A549 (cell line): ENCODE results near the gene SLC35G1. TPM values are rescaled to one million over a fixed set of nuclear protein-coding genes. Genes with fewer than 3 reads are reported as not detected.
A peak's percentile ranks its signal among the peaks of the same experiment; 100 is the strongest.

Source experiments
- ATAC-seq, 2 experiments: fragments of 200-7000 bp in 1 of 2; fragments of >200 bp in 1 of 2; cut with Nextera tagmentation in 1 of 2; cut with Tn5 transposase in 1 of 2; 3 replicates each; pipeline versions ENCODE4 v1.8.0 to v1.9.1; 2018 to 2020; ENCODE audit warnings: mild to moderate bottlenecking in 1 of 2, moderate library complexity in 1 of 2
- CTCF ChIA-PET: fragments of 300-600 bp; sonication (Branson Sonifier 250); formaldehyde crosslinking; extraction: SDS; loops from one replicate; lab custom pipeline; 2021; ENCODE audit warnings: antibody characterized with exemption, inconsistent platforms; lab: Yijun Ruan, JAX
- POLR2A ChIA-PET: fragments of 350-600 bp; formaldehyde crosslinking; extraction: SDS; loops from one replicate; lab custom pipeline; 2021; ENCODE audit warnings: antibody characterized with exemption, inconsistent platforms; lab: Yijun Ruan, JAX
- DNase-seq, 2 experiments: peaks; one replicate each; pipeline versions ENCODE4 v3.0.0 to v3.0.0-alpha.2; 2011 to 2016; ENCODE audit warnings: low read depth in 1 of 2, low spot score in 1 of 2
- FAIRE-seq: peaks from 2 replicates; lab custom pipeline; 2011; peaks lifted over from hg19 to GRCh38; lab: Jason Lieb, UNC
- H3K27ac ChIP-seq, 2 experiments: fragments of >200 bp; sonication (Bioruptor Twin); formaldehyde crosslinking; 3 replicates each; pipeline ENCODE4 v1.5.1; 2016 to 2017
- H3K4me1 ChIP-seq: fragments of >200 bp; sonication (Bioruptor Twin); formaldehyde crosslinking; 3 replicates; pipeline ENCODE4 v1.6.1; 2016
- H3K4me2 ChIP-seq: fragments of >200 bp; sonication (Bioruptor Twin); formaldehyde crosslinking; 3 replicates; pipeline ENCODE4 v1.6.1; 2016
- H3K4me3 ChIP-seq: fragments of >200 bp; sonication (Bioruptor Twin); formaldehyde crosslinking; 3 replicates; pipeline ENCODE4 v1.5.1; 2016
- H3K9me3 ChIP-seq: fragments of >200 bp; sonication (Bioruptor Twin); formaldehyde crosslinking; 3 replicates; pipeline ENCODE4 v1.6.1; 2016
- ATOH8 ChIP-seq: fragments of 250-450 bp; sonication (Bioruptor Pico); IDR thresholded peaks from 2 replicates; pipeline ENCODE4 v1.5.0; 2020; ENCODE audit warnings: low read depth, mild to moderate bottlenecking, moderate library complexity
- CBX2 ChIP-seq: fragments of 200-600 bp; sonication (generic); IDR thresholded peaks from 2 replicates; pipeline ENCODE4 v1.6.1; 2016; ENCODE audit warnings: low read depth, mild to moderate bottlenecking, borderline replicate concordance
- CHD2 ChIP-seq: fragments of 150-350 bp; IDR thresholded peaks from 2 replicates; pipeline ENCODE4 v1.6.1; 2014; ENCODE audit warnings: low read length; ENCODE audit not compliant: partially characterized antibody
- CHD4 ChIP-seq: fragments of 200-600 bp; sonication (generic); IDR thresholded peaks from 2 replicates; pipeline ENCODE4 v1.6.1; 2016; ENCODE audit warnings: antibody characterized with exemption, mild to moderate bottlenecking, borderline replicate concordance
- E2F6 ChIP-seq: IDR thresholded peaks from 2 replicates; pipeline ENCODE4 v1.6.1; 2012; ENCODE audit warnings: low read depth, borderline replicate concordance
- ELK1 ChIP-seq: fragments of 150-350 bp; IDR thresholded peaks from 2 replicates; pipeline ENCODE4 v1.6.1; 2014; ENCODE audit warnings: low read depth, mild to moderate bottlenecking, low read length
- ESRRA ChIP-seq: fragments of 150-350 bp; IDR thresholded peaks from 2 replicates; pipeline ENCODE4 v1.6.1; 2014; ENCODE audit warnings: mild to moderate bottlenecking, low read length, borderline replicate concordance
- HDAC2 ChIP-seq: fragments of 200-600 bp; sonication (generic); IDR thresholded peaks from 2 replicates; pipeline ENCODE4 v1.6.1; 2016
- HOXB13 ChIP-seq: fragments of 250-450 bp; sonication (Bioruptor Pico); IDR thresholded peaks from 2 replicates; pipeline ENCODE4 v1.5.0; 2020; ENCODE audit warnings: low read depth, mild to moderate bottlenecking, moderate library complexity
- HOXB5 ChIP-seq: fragments of 250-450 bp; sonication (Bioruptor Pico); IDR thresholded peaks from 2 replicates; pipeline ENCODE4 v1.5.0; 2020; ENCODE audit warnings: mild to moderate bottlenecking, moderate library complexity
- KDM1A ChIP-seq: fragments of 200-600 bp; sonication (generic); IDR thresholded peaks from 2 replicates; pipeline ENCODE4 v1.6.1; 2016; ENCODE audit warnings: low read depth, mild to moderate bottlenecking
- MYC ChIP-seq: IDR thresholded peaks from 2 replicates; pipeline ENCODE4 v1.6.1; 2012; ENCODE audit warnings: mild to moderate bottlenecking, inconsistent platforms, low read length, improper control_type of control experiment, borderline replicate concordance
- NFE2L2 ChIP-seq: fragments of 150-350 bp; conservative IDR thresholded peaks from 2 replicates; pipeline ENCODE4 v1.6.1; 2014; ENCODE audit warnings: low read length
- NPAS2 ChIP-seq: fragments of 250-450 bp; sonication (Bioruptor Pico); IDR thresholded peaks from 2 replicates; pipeline ENCODE4 v1.8.0; 2022; ENCODE audit warnings: mild to moderate bottlenecking, moderate library complexity, borderline replicate concordance
- NR3C1 ChIP-seq: fragments of >200 bp; sonication (Bioruptor Twin); formaldehyde crosslinking; IDR thresholded peaks from 3 replicates; pipeline ENCODE4 v1.6.1; 2017
- PBX3 ChIP-seq: IDR thresholded peaks from 2 replicates; pipeline ENCODE4 v1.6.1; 2012
- POLR2AphosphoS2 ChIP-seq: conservative IDR thresholded peaks from 2 replicates; pipeline ENCODE4 v1.6.1; 2012; ENCODE audit warnings: low read length, improper control_type of control experiment, inconsistent platforms
- RFX5 ChIP-seq: fragments of 450-650 bp; IDR thresholded peaks from 2 replicates; pipeline ENCODE4 v1.7.1; 2014; ENCODE audit warnings: antibody characterized with exemption, mild to moderate bottlenecking, moderate library complexity
- TP53 ChIP-seq: fragments of 250-450 bp; sonication (Bioruptor Pico); IDR thresholded peaks from 2 replicates; pipeline ENCODE4 v1.5.0; 2021; ENCODE audit warnings: mild to moderate bottlenecking, moderate library complexity
- USF2 ChIP-seq: fragments of 450-650 bp; IDR thresholded peaks from 2 replicates; pipeline ENCODE4 v1.6.1; 2014; ENCODE audit warnings: antibody characterized with exemption
- ZC3H11A ChIP-seq: fragments of 450-650 bp; IDR thresholded peaks from 2 replicates; pipeline ENCODE4 v1.6.1; 2014; ENCODE audit warnings: antibody characterized with exemption, mild to moderate bottlenecking
- ZFP36 ChIP-seq: fragments of 450-650 bp; IDR thresholded peaks from 2 replicates; pipeline ENCODE4 v1.6.1; 2014; ENCODE audit warnings: borderline replicate concordance; ENCODE audit not compliant: partially characterized antibody
- ZNF302 ChIP-seq: fragments of 250-450 bp; sonication (Bioruptor Pico); IDR thresholded peaks from 2 replicates; pipeline ENCODE4 v1.9.0; 2021; ENCODE audit warnings: inconsistent platforms, mild to moderate bottlenecking, moderate library complexity
- WGBS: methylation state at CpG from one replicate; pipeline ENCODE4 v1.1.6; 2017; ENCODE audit errors: missing lambda C conversion rate; 5-methylcytosine and 5-hydroxymethylcytosine counted together
- polyA plus RNA-seq, 4 experiments: library from polyadenylated mRNA; depleted of rRNA in 3 of 4; stranded (reverse); fragments of >200 nt; fragmentation: RNase III in 1 of 4; extraction: RNeasy Plus Mini Kit Qiagen cat#74134 plus additional on column Dnase treatment in 1 of 4; gene quantifications; 2 replicates in 3 of 4; 3 replicates in 1 of 4; pipeline ENCODE4 v1.2.3, GENCODE V29; 2011 to 2017

Gene SLC35G1
- polyA plus RNA-seq, 2 of the 4 experiments (the other 2 are of a cell fraction), result 13.0 to 16.8 TPM

GRCh38 chr10:93867525-93867924 lies 26.3 kb upstream of the SLC35G1 start (continued):
- TF ChIP-seq CBX2, result no peak
- TF ChIP-seq NR3C1, result no peak

GRCh38 chr10:93871671-93872204 lies 22.0 kb upstream of the SLC35G1 start:
- POLR2A ChIA-PET, result no interaction called here
- CTCF ChIA-PET, result interaction anchor here (3.3 kb wide), 1 partner anchor 13 kb away, joined by 18 read pairs; no protein-coding TSS in a partner anchor
- H3K4me1 ChIP-seq, result peaks cover 15% of the 10 kb centered on the region
- no peak for DNase-seq
- TF ChIP-seq RFX5 (no peak), ATOH8 (CRISPR knock-in tag) (no peak), CHD2 (no peak), ELK1 (no peak), NPAS2 (CRISPR knock-in tag) (no peak), KDM1A (no peak), TP53 (CRISPR knock-in tag) (no peak), ZFP36 (no peak), PBX3 (no peak), HDAC2 (no peak)
- FAIRE-seq, result no peak
- no peak overlapping the region for H3K27ac ChIP-seq
- H3K4me3 ChIP-seq, result no peak overlapping the region
- 64% methylated on average over 2 of the region's 2 CpGs for WGBS
- H3K4me2 ChIP-seq, result no peak overlapping the region
- H3K9me3 ChIP-seq, result no peaks in the 10 kb centered on the region
- ATAC-seq, result no peak

- Histone ChIP-seq H3K4me2 (no peak overlapping the region), H3K4me1 (peaks cover 15% of the 10 kb centered on the region)
- POLR2A ChIA-PET, result no interaction called here
- FAIRE-seq, result no peak
- no peak for TF ChIP-seq ZFP36
- no peak for TF ChIP-seq HOXB5
- TF ChIP-seq ELK1, result no peak
- TF ChIP-seq TP53 (CRISPR knock-in tag), result no peak
- no peak for TF ChIP-seq ESRRA
- no peak for TF ChIP-seq ZNF302
- no peak for TF ChIP-seq NFE2L2
- no peak for TF ChIP-seq ZC3H11A
- TF ChIP-seq CHD2, result no peak
- no peak for TF ChIP-seq MYC
- TF ChIP-seq E2F6, result no peak
- no peak for TF ChIP-seq NPAS2 (CRISPR knock-in tag)
- TF ChIP-seq CHD4, result no peak
- no peak for TF ChIP-seq HOXB13
- TF ChIP-seq USF2, result no peak
- no peak for TF ChIP-seq POLR2AphosphoS2
- TF ChIP-seq KDM1A, result no peak
- TF ChIP-seq, all 56 proteins: peak for 0
- no peak for DNase-seq
- H3K9me3 ChIP-seq, result no peaks in the 10 kb centered on the region
- peak overlapping the region; percentile 55 to 67; a peak in 4 of 6 replicates for H3K27ac ChIP-seq
- CTCF ChIA-PET, result interaction anchor here (3.3 kb wide), 1 partner anchor 13 kb away, joined by 18 read pairs; no protein-coding TSS in a partner anchor
- WGBS, result 86% methylated on average over 2 of the region's 2 CpGs
- no peak overlapping the region for H3K4me3 ChIP-seq
- no peak for ATAC-seq
Measured at GRCh38 chr10:93872375-93873158, 21.2 kb upstream of the SLC35G1 start.
